Right lobe of liver (tissue), 6 donors: ENCODE data around the gene TMEM201. TPM values are rescaled to one million over a fixed set of nuclear protein-coding genes. Genes with fewer than 3 reads are reported as not detected.
A peak's percentile ranks its signal among the peaks of the same experiment; 100 is the strongest.

ENCODE experiments used
- ATAC-seq, 4 donors: fragments of 200-7000 bp; cut with Tn5 transposase; one replicate each; pipeline ENCODE4 v1.9.1; 2020; ENCODE audit warnings: mild to moderate bottlenecking in 4 of 4, moderate library complexity in 4 of 4
- DNase-seq, 3 donors: peaks; one replicate each; pipeline ENCODE4 v3.0.0-alpha.2; 2020
- H3K27ac ChIP-seq, 3 donors: fragments of 200-600 bp; one replicate each; pipeline ENCODE4 v1.8.0; 2022
- H3K27me3 ChIP-seq, 2 donors: fragments of 200-600 bp; one replicate each; pipeline ENCODE4 v1.8.0; 2022
- H3K36me3 ChIP-seq, 4 donors: fragments of 200-600 bp; sonication (generic) in 1 of 4; one replicate each; pipeline versions ENCODE4 v1.5.1 to v1.8.0; 2017 to 2022; ENCODE audit warnings: control low read depth in 1 of 4
- H3K4me1 ChIP-seq, 4 donors: fragments of 200-600 bp; sonication (generic) in 1 of 4; one replicate each; pipeline versions ENCODE4 v1.5.1 to v1.8.0; 2017 to 2022; ENCODE audit warnings: control low read depth in 1 of 4
- H3K4me3 ChIP-seq, 3 donors: fragments of 200-600 bp; one replicate each; pipeline ENCODE4 v1.8.0; 2022
- H3K9me3 ChIP-seq, 4 donors: fragments of 200-600 bp; sonication (generic) in 1 of 4; one replicate each; pipeline versions ENCODE4 v1.5.1 to v1.8.0; 2017 to 2022; ENCODE audit warnings: control low read depth in 1 of 4
- CTCF ChIP-seq, 4 donors: fragments of 200-600 bp in 3 of 4; fragments of 450-650 bp in 1 of 4; IDR thresholded peaks; one replicate each; pipeline versions ENCODE4 v1.5.1 to v1.8.0; 2016 to 2022; ENCODE audit warnings: antibody characterized with exemption in 4 of 4, mild to moderate bottlenecking in 2 of 4
- POLR2A ChIP-seq: fragments of 450-650 bp; IDR thresholded peaks from one replicate; pipeline ENCODE4 v1.6.1; 2017; ENCODE audit warnings: antibody characterized with exemption, mild to moderate bottlenecking
- WGBS: methylation state at CpG from one replicate; pipeline ENCODE4 v1.1.6; 2018; ENCODE audit warnings: low coverage, low lambda C conversion rate; ENCODE audit not compliant: insufficient coverage; ENCODE audit errors: missing lambda C conversion rate; 5-methylcytosine and 5-hydroxymethylcytosine counted together
- intact Hi-C, 2 donors: fragments of 100-400 bp; cut with DNase I; formaldehyde crosslinking; loops; one replicate each; pipeline versions ENCODE4 v1.11.2 to v1.14.1; 2022
- total RNA-seq, 6 experiments: library from RNA; depleted of rRNA in 2 of 6; stranded (reverse); fragments of >200 nt in 2 of 6; fragmentation: NEBNext Ultra II Directional in 3 of 6; extraction: Animal tissue kit (Norgen Biotek cat#: 25700) in 3 of 6; gene quantifications; one replicate each; pipeline versions ENCODE4 v1.1.0 to v1.2.4, GENCODE V29; 2016 to 2023
- donor health status: DM: no; HTN: yes; CAD: no.
- donor health status: DM: no; HTN: no; CAD: no.
- donor health status: DM: no; HTN: no; CAD: no.
- donor health status: DM: no; HTN: yes; CAD: no.
- donor health status: DM: no; HTN: yes; CAD: no.

The TMEM201 gene
- total RNA-seq, 6 experiments from 2014 or later = 1.6 to 5.8 (median 3.0) TPM

- DNase-seq (no peak), ATAC-seq (no peak)
- WGBS = 57% methylated on average over 3 of the region's 13 CpGs
- H3K4me3 ChIP-seq = no peak overlapping the region
- no peak for TF ChIP-seq POLR2A
- intact Hi-C loops = no loop called here
- H3K27ac ChIP-seq = no peak overlapping the region
- H3K36me3 ChIP-seq = peaks cover 0 to 3% (median 0%) of the 10 kb centered on the region in 4 donors
- H3K27me3 ChIP-seq = no peaks in the 10 kb centered on the region
- H3K4me1 ChIP-seq = no peaks in the 10 kb centered on the region
- no peaks in the 10 kb centered on the region for H3K9me3 ChIP-seq
Measured at GRCh38 chr1:9611716-9612115, 23.0 kb downstream of the TMEM201 start.

- Histone ChIP-seq H3K9me3 (no peaks in the 10 kb centered on the region), H3K27me3 (no peaks in the 10 kb centered on the region), H3K4me3 (no peak overlapping the region), H3K36me3 (peaks cover 0 to 3% (median 0%) of the 10 kb centered on the region in 4 donors), H3K4me1 (no peaks in the 10 kb centered on the region), H3K27ac (no peak overlapping the region)
- intact Hi-C loops = no loop called here
- ATAC-seq = no peak
- WGBS = 72% methylated on average over 5 of the region's 11 CpGs
- no peak for DNase-seq
- TF ChIP-seq POLR2A (no peak), CTCF (IDR thresholded peaks at IDR 0.05) (no peak)
Measured at GRCh38 chr1:9612162-9612845, 23.6 kb downstream of the TMEM201 start.

GRCh38 chr1:9612871-9613624, 24.3 kb downstream of the TMEM201 start:
- DNase-seq (peak in 1 of 3 donors; percentile 43), ATAC-seq (no peak)
- intact Hi-C loops = no loop called here
- H3K9me3 ChIP-seq = no peaks in the 10 kb centered on the region
- H3K27ac ChIP-seq = no peak overlapping the region
- H3K4me3 ChIP-seq = no peak overlapping the region
- H3K4me1 ChIP-seq = no peaks in the 10 kb centered on the region
- H3K27me3 ChIP-seq = no peaks in the 10 kb centered on the region
- WGBS = 93% methylated on average over 3 of the region's 20 CpGs
- TF ChIP-seq POLR2A (no peak), CTCF (IDR thresholded peaks at IDR 0.05) (no peak)
- peaks cover 0 to 3% (median 0%) of the 10 kb centered on the region in 4 donors for H3K36me3 ChIP-seq

- intact Hi-C loops = no loop called here
- Histone ChIP-seq H3K4me1 (no peaks in the 10 kb centered on the region), H3K36me3 (peaks cover 0 to 3% (median 0%) of the 10 kb centered on the region in 4 donors), H3K4me3 (no peak overlapping the region), H3K27me3 (no peaks in the 10 kb centered on the region), H3K9me3 (no peaks in the 10 kb centered on the region), H3K27ac (no peak overlapping the region)
- ATAC-seq (no peak), DNase-seq (no peak)
- 88% methylated on average over 6 of the region's 17 CpGs for WGBS
- no peak for TF ChIP-seq POLR2A
Measured at GRCh38 chr1:9613625-9614299, 25.1 kb downstream of the TMEM201 start.

GRCh38 chr1:9615316-9616063, 26.8 kb downstream of the TMEM201 start:
- H3K4me3 ChIP-seq = no peak overlapping the region
- no peaks in the 10 kb centered on the region for H3K27me3 ChIP-seq
- DNase-seq (peak in 1 of 3 donors; percentile 59), ATAC-seq (peak; percentile 78 to 90 (median 80))
- intact Hi-C loops = no loop called here
- TF ChIP-seq CTCF (IDR thresholded peaks at IDR 0.05) = peak; percentile 40 to 75 (median 72)
- no peak for TF ChIP-seq POLR2A
- no peaks in the 10 kb centered on the region for H3K4me1 ChIP-seq
- WGBS = 35% methylated on average over 7 of the region's 16 CpGs
- no peaks in the 10 kb centered on the region for H3K9me3 ChIP-seq
- H3K36me3 ChIP-seq = peaks cover 0 to 3% (median 0%) of the 10 kb centered on the region in 4 donors
- no peak overlapping the region for H3K27ac ChIP-seq
